GM23248 (cell line): ENCODE data around the gene SPDYE2. TPM values are rescaled to one million over a fixed set of nuclear protein-coding genes. Genes with fewer than 3 reads are reported as not detected.
"Not testable (repeated sequence)": the region's sequence is repeated elsewhere in the genome, so short reads cannot be mapped to it uniquely, and the experiment has no call there.

Source experiments
- DNase-seq: peaks from one replicate; pipeline ENCODE4 v3.0.0-alpha.2; 2015
- H2AFZ ChIP-seq: fragments of 200-600 bp; sonication (generic); 2 replicates; pipeline ENCODE4 v1.6.1; 2016; ENCODE audit warnings: antibody characterized with exemption
- H3F3A ChIP-seq: fragments of 200-600 bp; sonication (generic); 2 replicates; pipeline ENCODE4 v1.6.1; 2016; ENCODE audit warnings: mild to moderate bottlenecking, antibody characterized with exemption, mixed run types; ENCODE audit not compliant: insufficient read depth
- H3K27ac ChIP-seq: fragments of 200-600 bp; sonication (generic); 2 replicates; pipeline ENCODE4 v1.5.1; 2016; ENCODE audit warnings: mild to moderate bottlenecking
- H3K27me3 ChIP-seq: fragments of 200-600 bp; sonication (generic); replicated peaks from 2 replicates; pipeline ENCODE4 v1.6.1; 2016; ENCODE audit warnings: mild to moderate bottlenecking; ENCODE audit not compliant: insufficient read depth
- H3K36me3 ChIP-seq: fragments of 200-600 bp; sonication (generic); 2 replicates; pipeline ENCODE4 v1.6.1; 2016; ENCODE audit warnings: low read depth, mild to moderate bottlenecking
- H3K4me1 ChIP-seq: fragments of 200-600 bp; sonication (generic); 2 replicates; pipeline ENCODE4 v1.6.1; 2016; ENCODE audit warnings: mild to moderate bottlenecking; ENCODE audit not compliant: insufficient read depth
- H3K4me2 ChIP-seq: fragments of 200-600 bp; sonication (generic); one replicate; pipeline ENCODE4 v1.6.1; 2016; ENCODE audit warnings: mild to moderate bottlenecking; ENCODE audit not compliant: unreplicated experiment
- H3K4me3 ChIP-seq: fragments of 200-600 bp; sonication (generic); 2 replicates; pipeline ENCODE4 v1.5.1; 2016; ENCODE audit warnings: mild to moderate bottlenecking
- H3K79me2 ChIP-seq: fragments of 200-600 bp; sonication (generic); 2 replicates; pipeline ENCODE4 v1.6.1; 2016; ENCODE audit warnings: mild to moderate bottlenecking; ENCODE audit not compliant: insufficient read depth
- H3K9ac ChIP-seq: fragments of 200-600 bp; sonication (generic); 2 replicates; pipeline ENCODE4 v1.6.1; 2016; ENCODE audit warnings: mild to moderate bottlenecking
- H3K9me2 ChIP-seq: fragments of 200-600 bp; sonication (generic); 2 replicates; pipeline ENCODE4 v1.6.1; 2016; ENCODE audit warnings: mixed run types, mild to moderate bottlenecking, moderate library complexity; ENCODE audit not compliant: insufficient read depth
- H3K9me3 ChIP-seq: fragments of 200-600 bp; sonication (generic); one replicate; pipeline ENCODE4 v1.6.1; 2017; ENCODE audit warnings: low read depth
- H4K20me1 ChIP-seq: fragments of 200-600 bp; sonication (generic); 2 replicates; pipeline ENCODE4 v1.6.0; 2016; ENCODE audit not compliant: insufficient read depth
- WGBS, 2 experiments: methylation state at CpG; one replicate each; pipeline ENCODE4 v1.1.6; 2015 to 2017; ENCODE audit warnings: low lambda C conversion rate in 2 of 2, low coverage in 1 of 2; ENCODE audit errors: missing lambda C conversion rate in 2 of 2; 5-methylcytosine and 5-hydroxymethylcytosine counted together
- in situ Hi-C: fragments of 300-500 bp; cut with MboI; formaldehyde crosslinking; loops from 2 replicates; pipeline ENCODE4 v1.15.0; 2020
- polyA plus RNA-seq: library from polyadenylated mRNA; unstranded; fragments of >200 nt; fragmentation: Nextera tagmentation; extraction: Ambion mirVana; gene quantifications from 2 replicates; pipeline ENCODE4 v1.2.1, GENCODE V29; 2016
- total RNA-seq: library from RNA; depleted of rRNA; stranded (reverse); fragments of >200 nt; shearing (Covaris generic); gene quantifications from 2 replicates; pipeline ENCODE4 v1.2.3, GENCODE V29; 2014

SPDYE2 gene
- total and polyA plus RNA-seq, 2 experiments from 2014 or later: 0.59 TPM; not detected in 1

- in situ Hi-C loops: not testable (repeated sequence)
Observed at GRCh38 chr7:102593637-102594334, 42.8 kb downstream of the SPDYE2 start.

GRCh38 chr7:102596036-102596435 lies 45.0 kb downstream of the SPDYE2 start:
- 50% methylated on average over 3 of the region's 10 CpGs; no CpG with 5 or more reads in 1 of the 2 experiments for WGBS, 2 experiments
- H4K20me1 ChIP-seq, H3K4me3 ChIP-seq, H3K9ac ChIP-seq, H2AFZ ChIP-seq, H3K9me3 ChIP-seq, H3K36me3 ChIP-seq, DNase-seq, H3K9me2 ChIP-seq, H3K27ac ChIP-seq, H3K4me2 ChIP-seq, H3K79me2 ChIP-seq, in situ Hi-C loops, H3K27me3 ChIP-seq, H3F3A ChIP-seq, H3K4me1 ChIP-seq: not testable (repeated sequence)

More at GRCh38 chr7:102593637-102594334, 42.8 kb downstream of the SPDYE2 start:
- no CpG with 5 or more reads among the region's 68 CpGs for WGBS, 2 experiments
- not testable (repeated sequence) for H3K4me2 ChIP-seq, H3K9ac ChIP-seq, H3F3A ChIP-seq, H3K36me3 ChIP-seq, H3K9me2 ChIP-seq, H3K9me3 ChIP-seq, H3K79me2 ChIP-seq, H3K4me3 ChIP-seq, H3K4me1 ChIP-seq, H3K27ac ChIP-seq, H4K20me1 ChIP-seq, H3K27me3 ChIP-seq, H2AFZ ChIP-seq, DNase-seq

- H3K27me3 ChIP-seq, H3K36me3 ChIP-seq, H3F3A ChIP-seq, H2AFZ ChIP-seq, in situ Hi-C loops, H3K4me2 ChIP-seq, H3K27ac ChIP-seq, H3K4me1 ChIP-seq, H3K9me2 ChIP-seq, H3K9me3 ChIP-seq, DNase-seq, H3K4me3 ChIP-seq, H3K9ac ChIP-seq, H4K20me1 ChIP-seq, H3K79me2 ChIP-seq: not testable (repeated sequence)
- no CpG with 5 or more reads among the region's 9 CpGs for WGBS, 2 experiments
Observed at GRCh38 chr7:102599699-102600098, 48.7 kb downstream of the SPDYE2 start.

- H3K79me2 ChIP-seq, H3K4me1 ChIP-seq, H4K20me1 ChIP-seq, H3K36me3 ChIP-seq, H3K27me3 ChIP-seq, H3K4me3 ChIP-seq, in situ Hi-C loops, H3K27ac ChIP-seq, H3K4me2 ChIP-seq, H3K9me2 ChIP-seq, H3F3A ChIP-seq, H3K9ac ChIP-seq, DNase-seq, H2AFZ ChIP-seq, H3K9me3 ChIP-seq: not testable (repeated sequence)
- WGBS, 2 experiments: no CpG with 5 or more reads among the region's 12 CpGs
Observed at GRCh38 chr7:102602317-102602716, 51.3 kb downstream of the SPDYE2 start.

- H3K4me1 ChIP-seq, H3K4me2 ChIP-seq, H3K9me3 ChIP-seq, H3K4me3 ChIP-seq, H3K36me3 ChIP-seq, H3K79me2 ChIP-seq, H3K27ac ChIP-seq, H3K9me2 ChIP-seq, H3K27me3 ChIP-seq, H2AFZ ChIP-seq, in situ Hi-C loops, DNase-seq, H4K20me1 ChIP-seq, H3K9ac ChIP-seq, H3F3A ChIP-seq: not testable (repeated sequence)
- WGBS, 2 experiments: no CpG with 5 or more reads among the region's 19 CpGs
Observed at GRCh38 chr7:102604431-102605145, 53.6 kb downstream of the SPDYE2 start.

GRCh38 chr7:102606848-102607247 lies 55.8 kb downstream of the SPDYE2 start:
- H3K4me3 ChIP-seq, DNase-seq, in situ Hi-C loops, H3K79me2 ChIP-seq, H3K4me2 ChIP-seq, H3K4me1 ChIP-seq, H3K9ac ChIP-seq, H3K27ac ChIP-seq, H2AFZ ChIP-seq, H3K9me3 ChIP-seq, H3K9me2 ChIP-seq, H3K27me3 ChIP-seq, H3K36me3 ChIP-seq, H4K20me1 ChIP-seq, H3F3A ChIP-seq: not testable (repeated sequence)
- no CpG with 5 or more reads among the region's 5 CpGs for WGBS, 2 experiments

GRCh38 chr7:102609734-102610133 lies 58.7 kb downstream of the SPDYE2 start:
- H3K4me3 ChIP-seq, H3K9me2 ChIP-seq, H3F3A ChIP-seq, H3K27ac ChIP-seq, H3K27me3 ChIP-seq, H3K4me2 ChIP-seq, H4K20me1 ChIP-seq, H3K79me2 ChIP-seq, DNase-seq, H3K36me3 ChIP-seq, in situ Hi-C loops, H2AFZ ChIP-seq, H3K9ac ChIP-seq, H3K4me1 ChIP-seq, H3K9me3 ChIP-seq: not testable (repeated sequence)
- WGBS, 2 experiments: 58% methylated on average over 6 of the region's 10 CpGs; no CpG with 5 or more reads in 1 of the 2 experiments
